HEK293 (cell line): ENCODE measurements around the gene IL5RA.

Experiments used
- CTCF ChIA-PET: fragments of 350-600 bp; formaldehyde crosslinking; extraction: SDS; loops from one replicate; lab custom pipeline; 2021; ENCODE audit warnings: antibody characterized with exemption; lab: Yijun Ruan, JAX
- POLR2A ChIA-PET: fragments of 300-600 bp; formaldehyde crosslinking; extraction: SDS; loops from one replicate; lab custom pipeline; 2020; ENCODE audit warnings: antibody characterized with exemption, inconsistent platforms; lab: Yijun Ruan, JAX
- H3K27ac ChIP-seq: fragments of 200-500 bp; sonication (Bioruptor generic); 2 replicates; pipeline ENCODE4 v1.5.1; 2014; ENCODE audit warnings: low read depth, low read length, control low read depth, inconsistent platforms; ENCODE audit errors: extremely low read depth
- H3K36me3 ChIP-seq, 2 experiments: fragments of 200-500 bp in 1 of 2; sonication (Bioruptor generic) in 1 of 2; 1 replicate in 1 of 2; 2 replicates in 1 of 2; pipeline ENCODE4 v1.5.1; 2014 to 2017; ENCODE audit warnings: inconsistent platforms in 2 of 2, low read length in 2 of 2; ENCODE audit not compliant: control insufficient read depth in 2 of 2, insufficient read depth in 1 of 2
- H3K4me1 ChIP-seq: fragments of 200-500 bp; sonication (Bioruptor generic); 2 replicates; pipeline ENCODE4 v1.5.1; 2014; ENCODE audit warnings: mild to moderate bottlenecking, low read length, inconsistent platforms; ENCODE audit not compliant: control insufficient read depth, insufficient read depth
- H3K4me3 ChIP-seq: 2 replicates; pipeline ENCODE4 v1.5.1; 2011; ENCODE audit warnings: low read depth, mild to moderate bottlenecking, control low read depth, low read length, moderate library complexity
- H3K9me3 ChIP-seq: fragments of 200-500 bp; sonication (Bioruptor generic); 2 replicates; pipeline ENCODE4 v1.5.1; 2014; ENCODE audit warnings: low read depth, low read length, inconsistent platforms; ENCODE audit not compliant: control insufficient read depth, insufficient read depth
- EGR2 ChIP-seq: fragments of 450-650 bp; formaldehyde crosslinking; IDR thresholded peaks from 2 replicates; pipeline ENCODE4 v1.5.1; 2016; ENCODE audit warnings: low read depth, missing biosample characterization, missing genetic modification characterization
- GLIS1 ChIP-seq: fragments of 450-650 bp; formaldehyde crosslinking; IDR thresholded peaks from 2 replicates; pipeline ENCODE4 v1.5.1; 2016; ENCODE audit warnings: missing biosample characterization, missing genetic modification characterization
- HOXA7 ChIP-seq: sonication (generic); formaldehyde crosslinking; IDR thresholded peaks from 2 replicates; pipeline ENCODE4 v1.8.1; 2022; ENCODE audit warnings: missing genetic modification reagents, borderline replicate concordance
- HOXD13 ChIP-seq: sonication (generic); formaldehyde crosslinking; IDR thresholded peaks from 2 replicates; pipeline ENCODE4 v1.8.0; 2022; ENCODE audit warnings: missing genetic modification reagents, borderline replicate concordance
- KLF10 ChIP-seq: fragments of 450-650 bp; IDR thresholded peaks from 2 replicates; pipeline ENCODE4 v1.5.1; 2018; ENCODE audit warnings: missing biosample characterization, mild to moderate bottlenecking, missing genetic modification characterization
- PRDM1 ChIP-seq: fragments of 450-650 bp; formaldehyde crosslinking; IDR thresholded peaks from 2 replicates; pipeline ENCODE4; 2016; ENCODE audit warnings: missing biosample characterization, missing genetic modification characterization
- PRDM2 ChIP-seq: fragments of 450-650 bp; formaldehyde crosslinking; IDR thresholded peaks from 2 replicates; pipeline ENCODE4 v1.5.1; 2016; ENCODE audit warnings: missing biosample characterization, missing genetic modification characterization, borderline replicate concordance
- PRDM6 ChIP-seq: fragments of 450-650 bp; formaldehyde crosslinking; IDR thresholded peaks from 2 replicates; pipeline ENCODE4 v1.5.1; 2017; ENCODE audit warnings: missing biosample characterization, missing genetic modification characterization
- REPIN1 ChIP-seq: fragments of 450-650 bp; formaldehyde crosslinking; IDR thresholded peaks from 2 replicates; pipeline ENCODE4 v1.5.1; 2017; ENCODE audit warnings: missing biosample characterization, missing genetic modification characterization, low read depth
- YY2 ChIP-seq: fragments of 450-650 bp; formaldehyde crosslinking; IDR thresholded peaks from 2 replicates; pipeline ENCODE4 v1.5.1; 2016; ENCODE audit warnings: missing biosample characterization, missing genetic modification characterization
- ZBTB1 ChIP-seq: fragments of 450-650 bp; formaldehyde crosslinking; IDR thresholded peaks from 2 replicates; pipeline ENCODE4 v1.5.1; 2016; ENCODE audit warnings: missing biosample characterization, missing genetic modification characterization
- ZBTB26 ChIP-seq: fragments of 450-650 bp; formaldehyde crosslinking; optimal IDR thresholded peaks from 2 replicates; pipeline ENCODE3; 2016; ENCODE audit warnings: missing biosample characterization, mild to moderate bottlenecking, missing genetic modification characterization
- ZBTB8A ChIP-seq: fragments of 450-650 bp; formaldehyde crosslinking; IDR thresholded peaks from 2 replicates; pipeline ENCODE4 v1.5.1; 2016; ENCODE audit warnings: missing biosample characterization, missing genetic modification characterization
- ZFHX2 ChIP-seq: fragments of 450-650 bp; formaldehyde crosslinking; conservative IDR thresholded peaks from 2 replicates; pipeline ENCODE4 v1.5.1; 2016; ENCODE audit warnings: missing biosample characterization, missing genetic modification characterization
- ZFP69B ChIP-seq: fragments of 450-650 bp; formaldehyde crosslinking; IDR thresholded peaks from 2 replicates; pipeline ENCODE4 v1.5.1; 2016; ENCODE audit warnings: missing biosample characterization, missing genetic modification characterization
- ZNF138 ChIP-seq: fragments of 450-650 bp; formaldehyde crosslinking; IDR thresholded peaks from 2 replicates; pipeline ENCODE4 v1.5.1; 2016; ENCODE audit warnings: missing biosample characterization, missing genetic modification characterization, borderline replicate concordance
- ZNF2 ChIP-seq: fragments of 450-650 bp; formaldehyde crosslinking; IDR thresholded peaks from 2 replicates; pipeline ENCODE4 v1.5.1; 2016; ENCODE audit warnings: missing biosample characterization, missing genetic modification characterization
- ZNF214 ChIP-seq: fragments of 450-650 bp; formaldehyde crosslinking; IDR thresholded peaks from 2 replicates; pipeline ENCODE4 v1.5.1; 2017; ENCODE audit warnings: missing biosample characterization, mild to moderate bottlenecking, missing genetic modification characterization, borderline replicate concordance
- ZNF221 ChIP-seq: fragments of 450-650 bp; formaldehyde crosslinking; IDR thresholded peaks from 2 replicates; pipeline ENCODE4 v1.5.1; 2017; ENCODE audit warnings: missing biosample characterization, missing genetic modification characterization, borderline replicate concordance
- ZNF26 ChIP-seq: fragments of 450-650 bp; formaldehyde crosslinking; IDR thresholded peaks from 2 replicates; pipeline ENCODE4 v1.5.1; 2016; ENCODE audit warnings: missing biosample characterization, missing genetic modification characterization
- ZNF266 ChIP-seq: fragments of 450-650 bp; formaldehyde crosslinking; IDR thresholded peaks from 2 replicates; pipeline ENCODE4 v1.5.1; 2016; ENCODE audit warnings: missing biosample characterization, missing genetic modification characterization, low read depth
- ZNF416 ChIP-seq: fragments of 450-650 bp; formaldehyde crosslinking; IDR thresholded peaks from 2 replicates; pipeline ENCODE4 v1.5.1; 2016; ENCODE audit warnings: missing biosample characterization, missing genetic modification characterization
- ZNF501 ChIP-seq: fragments of 450-650 bp; formaldehyde crosslinking; IDR thresholded peaks from 2 replicates; pipeline ENCODE4 v1.5.1; 2016; ENCODE audit warnings: missing biosample characterization, missing genetic modification characterization
- ZNF555 ChIP-seq: fragments of 450-650 bp; formaldehyde crosslinking; conservative IDR thresholded peaks from 2 replicates; pipeline ENCODE4 v1.5.1; 2017; ENCODE audit warnings: missing biosample characterization, mild to moderate bottlenecking, missing genetic modification characterization, inconsistent platforms
- ZNF600 ChIP-seq: fragments of 450-650 bp; formaldehyde crosslinking; IDR thresholded peaks from 2 replicates; pipeline ENCODE4 v1.5.1; 2016; ENCODE audit warnings: missing biosample characterization, missing genetic modification characterization
- ZNF658 ChIP-seq: fragments of 450-650 bp; formaldehyde crosslinking; IDR thresholded peaks from 2 replicates; pipeline ENCODE4; 2016; ENCODE audit warnings: missing biosample characterization, missing genetic modification characterization
- ZNF76 ChIP-seq: fragments of 450-650 bp; formaldehyde crosslinking; IDR thresholded peaks from 2 replicates; pipeline ENCODE4; 2016; ENCODE audit warnings: low read depth, missing biosample characterization, missing genetic modification characterization, borderline replicate concordance

Gene IL5RA

GRCh38 chr3:3084890-3085289, 25.3 kb downstream of the IL5RA start:
- no peak for TF ChIP-seq ZNF26 (tag by site-specific recombination)
- TF ChIP-seq ZNF76 (tag by site-specific recombination): no peak
- TF ChIP-seq ZNF214 (tag by site-specific recombination): no peak
- TF ChIP-seq ZNF600 (tag by site-specific recombination): no peak
- TF ChIP-seq ZNF221: no peak
- no peak for TF ChIP-seq ZFP69B
- TF ChIP-seq PRDM6 (tag by site-specific recombination): no peak
- no peak for TF ChIP-seq PRDM2 (tag by site-specific recombination)
- TF ChIP-seq ZFHX2 (tag by site-specific recombination): no peak
- TF ChIP-seq HOXD13 (CRISPR knock-in tag): no peak
- TF ChIP-seq ZNF416 (tag by site-specific recombination): no peak
- TF ChIP-seq ZNF266 (tag by site-specific recombination): no peak
- no peak for TF ChIP-seq ZNF501 (tag by site-specific recombination)
- no peak for TF ChIP-seq EGR2 (tag by site-specific recombination)
- TF ChIP-seq REPIN1 (tag by site-specific recombination): no peak
- TF ChIP-seq ZNF658: no peak
- Histone ChIP-seq H3K4me3 (no peak overlapping the region), H3K9me3 (no peaks in the 10 kb centered on the region), H3K27ac (no peak overlapping the region), H3K36me3 (no peaks in the 10 kb centered on the region), H3K4me1 (no peaks in the 10 kb centered on the region)
- ChIA-PET CTCF (no interaction called here), POLR2A (no interaction called here)

- Histone ChIP-seq H3K27ac (no peak overlapping the region), H3K4me3 (no peak overlapping the region), H3K9me3 (no peaks in the 10 kb centered on the region), H3K4me1 (no peaks in the 10 kb centered on the region), H3K36me3 (no peaks in the 10 kb centered on the region)
- ChIA-PET POLR2A (interaction anchor here (0.5 kb wide), 1 partner anchor 25 kb away, joined by 4 read pairs; no protein-coding TSS in a partner anchor), CTCF (no interaction called here)
- TF ChIP-seq ZNF138 (tag by site-specific recombination): no peak
- TF ChIP-seq KLF10 (tag by site-specific recombination): no peak
- no peak for TF ChIP-seq ZBTB1 (tag by site-specific recombination)
- no peak for TF ChIP-seq ZNF555 (tag by site-specific recombination)
- TF ChIP-seq YY2: no peak
- TF ChIP-seq ZNF2 (tag by site-specific recombination): no peak
- TF ChIP-seq ZBTB26 (tag by site-specific recombination): no peak
- no peak for TF ChIP-seq HOXA7 (CRISPR knock-in tag)
- TF ChIP-seq ZBTB8A (tag by site-specific recombination): no peak
- no peak for TF ChIP-seq PRDM1 (tag by site-specific recombination)
- TF ChIP-seq GLIS1 (tag by site-specific recombination): no peak
Observed at GRCh38 chr3:3082234-3082924, 27.8 kb downstream of the IL5RA start.
